Ovary (tissue), 3 donors: ENCODE measurements around the gene PLEKHM3.

Source experiments
- CTCF ChIP-seq, 3 donors: fragments of 450-650 bp in 2 of 3; fragments of 200-600 bp in 1 of 3; IDR thresholded peaks; one replicate each; pipeline versions ENCODE4 v1.5.1 to v1.8.0; 2016 to 2022; ENCODE audit warnings: antibody characterized with exemption in 3 of 3, mild to moderate bottlenecking in 1 of 3
- EP300 ChIP-seq: sonication (generic); formaldehyde crosslinking; IDR thresholded peaks from one replicate; pipeline ENCODE4 v1.6.1; 2017; ENCODE audit warnings: antibody characterized with exemption
- POLR2A ChIP-seq: fragments of 450-650 bp; IDR thresholded peaks from one replicate; pipeline ENCODE4 v1.6.1; 2017; ENCODE audit warnings: antibody characterized with exemption, mild to moderate bottlenecking, moderate library complexity
- donor health status: DM: no; HTN: no; CAD: no.

GRCh38 chr2:208046686-208047085 lies 21.4 kb upstream of the PLEKHM3 start:
- TF ChIP-seq CTCF (IDR thresholded peaks at IDR 0.05) (no peak), POLR2A (no peak), EP300 (no peak)
